SU-DHL-6 (cell line): ENCODE results near the gene HK2.

Experiments
- H2AFZ ChIP-seq: fragments of 200-600 bp; sonication (generic); 2 replicates; pipeline ENCODE4 v1.6.1; 2014; ENCODE audit warnings: low read depth, mild to moderate bottlenecking, moderate library complexity, mixed read lengths, antibody characterized with exemption, low read length; ENCODE audit not compliant: severe bottlenecking
- H3F3A ChIP-seq: fragments of 200-600 bp; shearing (Covaris generic); 2 replicates; pipeline ENCODE4 v1.6.0; 2016; ENCODE audit warnings: antibody characterized with exemption, mild to moderate bottlenecking; ENCODE audit not compliant: insufficient read depth
- H3K27ac ChIP-seq: fragments of 200-600 bp; sonication (generic); 2 replicates; pipeline ENCODE4 v1.5.1; 2016; ENCODE audit warnings: low read depth, mild to moderate bottlenecking, low read length, moderate library complexity, mixed read lengths
- H3K27me3 ChIP-seq: fragments of 200-600 bp; sonication (generic), shearing (Covaris generic); 2 replicates; pipeline ENCODE4 v1.6.0; 2014; ENCODE audit warnings: mild to moderate bottlenecking, low read length
- H3K36me3 ChIP-seq: fragments of 200-600 bp; sonication (generic); 2 replicates; pipeline ENCODE4 v1.6.1; 2014; ENCODE audit warnings: mild to moderate bottlenecking, low read length, mixed read lengths
- H3K4me2 ChIP-seq: fragments of 300-600, 200-600 bp; shearing (Covaris generic), sonication (generic); 2 replicates; pipeline ENCODE4 v1.6.0; 2014; ENCODE audit warnings: low read length, low read depth, mild to moderate bottlenecking; ENCODE audit not compliant: poor library complexity, severe bottlenecking
- H3K4me3 ChIP-seq: fragments of 200-600 bp; sonication (generic); 2 replicates; pipeline ENCODE4 v1.5.1; 2014; ENCODE audit warnings: antibody characterized with exemption, low read length, mild to moderate bottlenecking, mixed read lengths; ENCODE audit not compliant: insufficient read depth, poor library complexity, severe bottlenecking
- H3K79me2 ChIP-seq: fragments of 200-600 bp; sonication (generic); 2 replicates; pipeline ENCODE4 v1.6.1; 2014; ENCODE audit warnings: mild to moderate bottlenecking, low read length, moderate library complexity; ENCODE audit not compliant: insufficient read depth
- H3K9ac ChIP-seq: fragments of 200-600 bp; sonication (generic); 2 replicates; pipeline ENCODE4 v1.7.0; 2014; ENCODE audit warnings: mild to moderate bottlenecking, low read length
- H3K9me2 ChIP-seq: fragments of 200-600 bp; sonication (generic); replicated peaks from 2 replicates; pipeline ENCODE4 v1.6.1; 2014; ENCODE audit warnings: low read length; ENCODE audit not compliant: insufficient read depth
- H3K9me3 ChIP-seq: fragments of 200-600 bp; sonication (generic); 2 replicates; pipeline ENCODE4 v1.6.1; 2014; ENCODE audit warnings: low read length, mixed read lengths; ENCODE audit not compliant: insufficient read depth
- H4K20me1 ChIP-seq: fragments of 200-600 bp; sonication (generic); 2 replicates; pipeline ENCODE4 v1.6.1; 2014; ENCODE audit warnings: low read depth, mild to moderate bottlenecking, antibody characterized with exemption, low read length, moderate library complexity, mixed read lengths
- CTCF ChIP-seq: fragments of 200-600 bp; sonication (generic); IDR thresholded peaks from one replicate; pipeline ENCODE4 v1.5.1; 2017; ENCODE audit warnings: antibody characterized with exemption, mild to moderate bottlenecking, low read length, moderate library complexity; ENCODE audit not compliant: insufficient read depth, poor library complexity, severe bottlenecking
- EZH2phosphoT487 ChIP-seq: fragments of 200-600 bp; sonication (generic), shearing (Covaris generic); conservative IDR thresholded peaks from 2 replicates; pipeline ENCODE4 v1.6.1; 2018; ENCODE audit warnings: mild to moderate bottlenecking, antibody characterized with exemption, low read length, moderate library complexity, mixed read lengths

HK2 gene

GRCh38 chr2:74817304-74817675, 16.6 kb upstream of the HK2 start:
- H4K20me1 ChIP-seq: no peaks in the 10 kb centered on the region
- no peaks in the 10 kb centered on the region for H3F3A ChIP-seq
- H3K9me2 ChIP-seq: no peaks in the 10 kb centered on the region
- no peak overlapping the region for H3K4me3 ChIP-seq
- no peaks in the 10 kb centered on the region for H3K36me3 ChIP-seq
- TF ChIP-seq EZH2phosphoT487: no peak
- TF ChIP-seq CTCF: no peak
- no peak overlapping the region for H2AFZ ChIP-seq
- no peaks in the 10 kb centered on the region for H3K79me2 ChIP-seq
- H3K9me3 ChIP-seq: no peaks in the 10 kb centered on the region
- H3K9ac ChIP-seq: no peak overlapping the region
- no peak overlapping the region for H3K4me2 ChIP-seq
- no peaks in the 10 kb centered on the region for H3K27me3 ChIP-seq
- H3K27ac ChIP-seq: no peak overlapping the region

GRCh38 chr2:74819702-74820101, 14.2 kb upstream of the HK2 start:
- Histone ChIP-seq H3F3A (no peaks in the 10 kb centered on the region), H3K36me3 (no peaks in the 10 kb centered on the region), H3K79me2 (no peaks in the 10 kb centered on the region), H3K27me3 (no peaks in the 10 kb centered on the region), H2AFZ (no peak overlapping the region), H3K4me3 (no peak overlapping the region), H3K9me2 (no peaks in the 10 kb centered on the region), H3K4me2 (no peak overlapping the region), H4K20me1 (no peaks in the 10 kb centered on the region), H3K9me3 (no peaks in the 10 kb centered on the region), H3K27ac (no peak overlapping the region), H3K9ac (no peak overlapping the region)
- TF ChIP-seq CTCF: no peak

- Histone ChIP-seq H3K36me3 (no peaks in the 10 kb centered on the region), H4K20me1 (no peaks in the 10 kb centered on the region), H3K4me2 (no peak overlapping the region), H3F3A (no peaks in the 10 kb centered on the region), H3K27ac (no peak overlapping the region), H3K27me3 (no peaks in the 10 kb centered on the region), H3K9me2 (no peaks in the 10 kb centered on the region), H3K9me3 (no peaks in the 10 kb centered on the region), H3K9ac (no peak overlapping the region), H3K79me2 (no peaks in the 10 kb centered on the region), H3K4me3 (no peak overlapping the region), H2AFZ (no peak overlapping the region)
- TF ChIP-seq CTCF (no peak), EZH2phosphoT487 (no peak)
Measured at GRCh38 chr2:74821177-74822126, 12.5 kb upstream of the HK2 start.
